Measurements from ENCODE around the gene CDH5. TPM values are rescaled to one million over a fixed set of nuclear protein-coding genes. Genes with fewer than 3 reads are reported as not detected.

The CDH5 gene
- total RNA-seq, 4 donors from 2014 or later: 10.2 to 28.3 (median 14.0) TPM

GRCh38 chr16:66378741-66379570, 12.5 kb downstream of the CDH5 start:
- intact Hi-C loops (cut with DNase I; ENCODE audit: low total_unique reads): no loop called here
- DNase-seq (ENCODE audit: low spot score in 2 of 2): no peak
- TF ChIP-seq POLR2A (IDR thresholded peaks at IDR 0.05): no peak
- no peak for TF ChIP-seq CTCF (IDR thresholded peaks at IDR 0.05)
- 67 to 71% methylated on average over 18 of the region's 18 CpGs for WGBS, 2 donors
- no peak overlapping the region for H3K4me3 ChIP-seq (ENCODE audit: low read depth, poor library complexity, severe bottlenecking)

- H3K4me3 ChIP-seq (ENCODE audit: low read depth, poor library complexity, severe bottlenecking): no peak overlapping the region
- no peak for TF ChIP-seq POLR2A (IDR thresholded peaks at IDR 0.05)
- no peak for TF ChIP-seq CTCF (IDR thresholded peaks at IDR 0.05)
- intact Hi-C loops (cut with DNase I; ENCODE audit: low total_unique reads): no loop called here
- no peak for DNase-seq (ENCODE audit: low spot score in 2 of 2)
- WGBS, 2 donors: 97 to 99% methylated on average over 3 of the region's 3 CpGs
Observed at GRCh38 chr16:66379571-66379941, 13.1 kb downstream of the CDH5 start.

GRCh38 chr16:66380421-66380820, 13.9 kb downstream of the CDH5 start:
- 56 to 59% methylated on average over 3 of the region's 3 CpGs for WGBS, 2 donors

GRCh38 chr16:66381585-66382170, 15.2 kb downstream of the CDH5 start:
- no peak overlapping the region for H3K4me3 ChIP-seq (ENCODE audit: low read depth, poor library complexity, severe bottlenecking)
- intact Hi-C loops (cut with DNase I; ENCODE audit: low total_unique reads): no loop called here
- TF ChIP-seq POLR2A (IDR thresholded peaks at IDR 0.05) (no peak), CTCF (IDR thresholded peaks at IDR 0.05) (no peak)
- 56 to 94% methylated on average over 5 of the region's 5 CpGs for WGBS, 2 donors
- DNase-seq (ENCODE audit: low spot score in 2 of 2): no peak

More at GRCh38 chr16:66380421-66380820, 13.9 kb downstream of the CDH5 start:
- DNase-seq (ENCODE audit: low spot score in 2 of 2): no peak
- intact Hi-C loops (cut with DNase I; ENCODE audit: low total_unique reads): no loop called here
- no peak overlapping the region for H3K4me3 ChIP-seq (ENCODE audit: low read depth, poor library complexity, severe bottlenecking)
- TF ChIP-seq CTCF (IDR thresholded peaks at IDR 0.05): no peak

- TF ChIP-seq CTCF (IDR thresholded peaks at IDR 0.05): no peak
- TF ChIP-seq POLR2A (IDR thresholded peaks at IDR 0.05): no peak
- H3K4me3 ChIP-seq (ENCODE audit: low read depth, poor library complexity, severe bottlenecking): no peak overlapping the region
- DNase-seq (ENCODE audit: low spot score in 2 of 2): no peak
- intact Hi-C loops (cut with DNase I; ENCODE audit: low total_unique reads): no loop called here
- 64 to 70% methylated on average over 13 of the region's 13 CpGs for WGBS, 2 donors
Observed at GRCh38 chr16:66382171-66382965, 15.9 kb downstream of the CDH5 start.
